Smooth muscle cell (in vitro differentiated cells): ENCODE measurements around the gene FOXP1. TPM values are rescaled to one million over a fixed set of nuclear protein-coding genes. Genes with fewer than 3 reads are reported as not detected.

Experiments used
- DNase-seq: peaks from one replicate; lab custom pipeline; 2025; ENCODE audit not compliant: unreplicated experiment; lab: John Stamatoyannopoulos, UW
- H2AFZ ChIP-seq: fragments of 200-600 bp; sonication (generic); 2 replicates; pipeline ENCODE4 v1.6.0; 2016; ENCODE audit warnings: antibody characterized with exemption, low read depth, mild to moderate bottlenecking
- H3F3A ChIP-seq: fragments of 200-600 bp; sonication (generic); 2 replicates; pipeline ENCODE4 v1.6.0; 2017; ENCODE audit warnings: antibody characterized with exemption, low read depth
- H3K27ac ChIP-seq: fragments of 200-600 bp; sonication (generic); 2 replicates; pipeline ENCODE4 v1.5.1; 2016; ENCODE audit warnings: low read depth, mild to moderate bottlenecking
- H3K27me3 ChIP-seq: fragments of 200-600 bp; sonication (generic); 2 replicates; pipeline ENCODE4 v1.6.1; 2016; ENCODE audit warnings: low read depth, mild to moderate bottlenecking
- H3K36me3 ChIP-seq: fragments of 200-600 bp; sonication (generic); 2 replicates; pipeline ENCODE4 v1.5.1; 2016; ENCODE audit warnings: low read depth
- H3K4me1 ChIP-seq: fragments of 200-600 bp; sonication (generic); 2 replicates; pipeline ENCODE4 v1.5.1; 2016; ENCODE audit warnings: low read depth
- H3K4me2 ChIP-seq: fragments of 200-600 bp; sonication (generic); 2 replicates; pipeline ENCODE4 v1.6.0; 2016; ENCODE audit warnings: mild to moderate bottlenecking
- H3K4me3 ChIP-seq: fragments of 200-600 bp; sonication (generic); 2 replicates; pipeline ENCODE4 v1.5.1; 2016; ENCODE audit warnings: mild to moderate bottlenecking
- H3K79me2 ChIP-seq: fragments of 200-600 bp; sonication (generic); 2 replicates; pipeline ENCODE4 v1.6.0; 2016; ENCODE audit warnings: low read depth, mild to moderate bottlenecking
- H3K9ac ChIP-seq: fragments of 200-600 bp; sonication (generic); 2 replicates; pipeline ENCODE4 v1.6.0; 2016; ENCODE audit warnings: low read depth
- H3K9me3 ChIP-seq: fragments of 200-600 bp; sonication (generic); replicated peaks from 2 replicates; pipeline ENCODE4 v1.5.1; 2016; ENCODE audit warnings: low read depth
- H4K20me1 ChIP-seq: fragments of 200-600 bp; sonication (generic); 2 replicates; pipeline ENCODE4 v1.6.0; 2016; ENCODE audit warnings: low read depth
- CTCF ChIP-seq: fragments of 200-600 bp; sonication (generic); IDR thresholded peaks from 2 replicates; pipeline ENCODE4 v1.5.1; 2017; ENCODE audit warnings: borderline replicate concordance, mild to moderate bottlenecking, antibody characterized with exemption; ENCODE audit not compliant: insufficient read depth, poor library complexity, severe bottlenecking
- WGBS: methylation state at CpG from one replicate; pipeline ENCODE4 v1.1.7; 2016; ENCODE audit warnings: low lambda C conversion rate; 5-methylcytosine and 5-hydroxymethylcytosine counted together
- polyA plus RNA-seq: library from polyadenylated mRNA; unstranded; fragments of >200 nt; fragmentation: Nextera tagmentation; extraction: Ambion mirVana; gene quantifications from 2 replicates; pipeline ENCODE4 v1.2.1, GENCODE V29; 2016
- total RNA-seq: library from RNA; depleted of rRNA; stranded (reverse); fragments of >200 nt; gene quantifications from 2 replicates; pipeline ENCODE4 v1.2.3, GENCODE V29; 2014

Gene FOXP1
- total and polyA plus RNA-seq, 2 experiments from 2014 or later: 40.9 to 68.0 TPM

DNA sequence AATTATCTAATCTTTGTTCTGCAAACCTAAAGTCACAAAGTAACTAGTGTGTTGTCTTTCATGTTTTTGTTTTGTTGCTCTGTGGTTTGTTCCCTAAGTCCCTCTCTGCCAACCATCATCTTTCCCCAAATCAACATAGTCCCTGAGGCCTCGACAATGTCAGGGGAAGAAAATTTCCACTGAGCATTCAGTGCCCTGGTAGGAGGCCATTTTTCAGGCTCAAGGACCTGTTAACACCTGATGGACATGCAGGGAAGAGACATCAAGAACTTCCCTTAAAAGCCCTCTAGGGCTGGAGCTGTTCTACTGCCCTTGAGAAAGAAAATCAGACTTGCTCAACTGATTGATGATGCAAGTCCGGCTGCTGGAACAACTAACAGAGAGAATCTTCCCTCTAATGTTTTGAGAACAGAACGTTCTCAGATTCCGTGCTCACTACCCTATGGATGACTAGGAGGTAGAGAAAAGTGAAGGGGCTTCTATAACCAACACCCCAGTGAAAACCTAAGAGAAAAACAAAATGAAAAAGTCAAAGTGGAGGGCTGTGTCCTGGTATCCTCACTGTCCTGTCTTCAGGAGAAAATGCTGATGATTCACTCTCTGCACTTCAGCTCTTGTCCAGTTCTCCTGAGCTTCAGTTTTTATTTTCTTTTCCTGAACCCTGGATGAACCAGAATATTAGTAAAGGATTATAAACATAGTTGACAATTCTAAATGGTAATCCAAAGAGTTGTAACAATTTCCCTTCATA, 373.1 kb downstream of the FOXP1 start:
- no peaks in the 10 kb centered on the region for H3K27me3 ChIP-seq
- 32% methylated on average over 4 of the region's 4 CpGs for WGBS
- no peaks in the 10 kb centered on the region for H3K9me3 ChIP-seq
- DNase-seq: no peak
- H2AFZ ChIP-seq: peak overlapping the region; percentile 35
- H3F3A ChIP-seq: peaks cover 4% of the 10 kb centered on the region
- peak overlapping the region; percentile 45 for H3K27ac ChIP-seq
- peaks cover 26% of the 10 kb centered on the region for H4K20me1 ChIP-seq
- no peak for TF ChIP-seq CTCF
- no peak overlapping the region for H3K4me3 ChIP-seq
- peaks cover 10% of the 10 kb centered on the region for H3K79me2 ChIP-seq
- H3K36me3 ChIP-seq: no peaks in the 10 kb centered on the region
- H3K4me2 ChIP-seq: peak overlapping the region; percentile 53
- H3K4me1 ChIP-seq: peaks cover 25% of the 10 kb centered on the region
- H3K9ac ChIP-seq: no peak overlapping the region

- peaks cover 22% of the 10 kb centered on the region for H3K79me2 ChIP-seq
- peaks cover 4% of the 10 kb centered on the region for H3F3A ChIP-seq
- H3K4me3 ChIP-seq: no peak overlapping the region
- H3K36me3 ChIP-seq: no peaks in the 10 kb centered on the region
- DNase-seq: no peak
- H3K27me3 ChIP-seq: no peaks in the 10 kb centered on the region
- peaks cover 25% of the 10 kb centered on the region for H3K4me1 ChIP-seq
- 29% methylated on average over 6 of the region's 6 CpGs for WGBS
- peak overlapping the region; percentile 47 for H3K4me2 ChIP-seq
- H2AFZ ChIP-seq: no peak overlapping the region
- TF ChIP-seq CTCF: no peak
- H3K9me3 ChIP-seq: no peaks in the 10 kb centered on the region
- peak overlapping the region; percentile 35 for H3K9ac ChIP-seq
- peaks cover 24% of the 10 kb centered on the region for H4K20me1 ChIP-seq
- H3K27ac ChIP-seq: peak overlapping the region; percentile 55
Measured at GRCh38 chr3:71208211-71209095, 375.1 kb downstream of the FOXP1 start.

DNA sequence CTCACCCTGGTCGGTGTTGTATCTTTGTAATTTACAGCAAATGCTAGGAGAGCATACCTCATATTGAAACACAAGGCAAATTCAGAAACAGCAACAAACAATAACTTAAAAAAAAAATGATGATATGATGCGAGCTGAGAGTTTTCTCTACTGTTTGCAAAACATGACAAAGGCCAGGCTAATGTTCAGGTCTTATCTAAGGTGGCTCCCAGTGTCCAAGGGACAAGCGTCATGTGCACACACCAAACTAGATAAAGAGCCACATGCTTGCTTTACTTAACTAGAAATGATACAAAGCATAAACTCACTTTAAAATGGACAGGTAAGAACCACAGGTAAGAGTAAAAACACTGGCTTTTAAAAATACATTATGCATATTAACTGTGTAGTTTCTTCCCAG, 375.9 kb downstream of the FOXP1 start:
- H4K20me1 ChIP-seq: peaks cover 26% of the 10 kb centered on the region
- no peak for DNase-seq
- H3K79me2 ChIP-seq: peaks cover 22% of the 10 kb centered on the region

More for the DNA sequence above, 375.9 kb downstream of the FOXP1 start:
- H3K36me3 ChIP-seq: no peaks in the 10 kb centered on the region
- 86% methylated on average over 3 of the region's 3 CpGs for WGBS
- no peak for TF ChIP-seq CTCF
- H3K4me1 ChIP-seq: peaks cover 25% of the 10 kb centered on the region
- no peaks in the 10 kb centered on the region for H3K27me3 ChIP-seq
- no peak overlapping the region for H3K4me3 ChIP-seq
- H3K9me3 ChIP-seq: no peaks in the 10 kb centered on the region
- H3K4me2 ChIP-seq: peak overlapping the region; percentile 47
- no peak overlapping the region for H3K27ac ChIP-seq
- H3F3A ChIP-seq: peaks cover 4% of the 10 kb centered on the region
- no peak overlapping the region for H2AFZ ChIP-seq
- H3K9ac ChIP-seq: peak overlapping the region; percentile 35
